DND-41 (cell line): ENCODE measurements around the gene LPCAT3.

Experiments used
- ATAC-seq: fragments of 200-7000 bp; cut with Tn5 transposase; 3 replicates; pipeline ENCODE4 v1.9.1; 2021; ENCODE audit warnings: low read depth; ENCODE audit not compliant: insufficient read depth
- DNase-seq: peaks from one replicate; pipeline ENCODE4 v3.0.0-alpha.2; 2020
- H2AFZ ChIP-seq: 2 replicates; pipeline ENCODE4 v1.6.0; 2012; ENCODE audit warnings: low read depth, low read length
- H3K27ac ChIP-seq: 2 replicates; pipeline ENCODE4 v1.5.1; 2012; ENCODE audit warnings: low read length, inconsistent platforms
- H3K27me3 ChIP-seq: fragments of 200-600 bp; sonication (generic); 2 replicates; pipeline ENCODE4 v1.6.0; 2012; ENCODE audit warnings: low read length, mild to moderate bottlenecking, inconsistent platforms; ENCODE audit not compliant: insufficient read depth, poor library complexity
- H3K36me3 ChIP-seq: 2 replicates; pipeline ENCODE4 v1.5.1; 2012; ENCODE audit warnings: low read length, inconsistent platforms; ENCODE audit not compliant: insufficient read depth
- H3K4me1 ChIP-seq: 2 replicates; pipeline ENCODE4 v1.5.1; 2012; ENCODE audit warnings: mild to moderate bottlenecking, low read length; ENCODE audit not compliant: insufficient read depth
- H3K4me2 ChIP-seq: 2 replicates; pipeline ENCODE4 v1.6.0; 2012; ENCODE audit warnings: mild to moderate bottlenecking, moderate library complexity, low read length, inconsistent platforms; ENCODE audit not compliant: insufficient read depth
- H3K4me3 ChIP-seq, 2 experiments: fragments of 200-600 bp in 1 of 2; shearing (Covaris generic) in 1 of 2; 2 replicates each; pipeline ENCODE4 v1.5.1; 2012 to 2016; ENCODE audit warnings: inconsistent platforms in 2 of 2, low read length in 2 of 2, mild to moderate bottlenecking in 2 of 2, low read depth in 1 of 2, moderate library complexity in 1 of 2
- H3K79me2 ChIP-seq: 2 replicates; pipeline ENCODE4 v1.6.0; 2012; ENCODE audit warnings: low read length, inconsistent platforms; ENCODE audit not compliant: insufficient read depth
- H3K9ac ChIP-seq: 2 replicates; pipeline ENCODE4 v1.6.0; 2012; ENCODE audit warnings: low read depth, mild to moderate bottlenecking, inconsistent platforms, low read length, moderate library complexity
- H3K9me3 ChIP-seq: 2 replicates; pipeline ENCODE4 v1.5.1; 2012; ENCODE audit warnings: low read length, moderate library complexity, mild to moderate bottlenecking, inconsistent platforms; ENCODE audit not compliant: insufficient read depth, severe bottlenecking
- H4K20me1 ChIP-seq: 2 replicates; pipeline ENCODE4 v1.6.0; 2012; ENCODE audit warnings: low read length; ENCODE audit not compliant: insufficient read depth
- EZH2 ChIP-seq: IDR thresholded peaks from 3 replicates; pipeline ENCODE4 v1.6.1; 2012; ENCODE audit warnings: borderline replicate concordance, low read depth, mild to moderate bottlenecking, moderate library complexity, low read length, inconsistent platforms; ENCODE audit not compliant: severe bottlenecking
- TF ChIP-seq, protein P1 (sequence below): IDR thresholded peaks from 2 replicates; pipeline ENCODE4 v1.5.1; 2012; ENCODE audit warnings: borderline replicate concordance, low read length, moderate library complexity, mild to moderate bottlenecking; ENCODE audit not compliant: poor library complexity, severe bottlenecking; ENCODE audit errors: extremely low read depth

The LPCAT3 gene

DNA sequence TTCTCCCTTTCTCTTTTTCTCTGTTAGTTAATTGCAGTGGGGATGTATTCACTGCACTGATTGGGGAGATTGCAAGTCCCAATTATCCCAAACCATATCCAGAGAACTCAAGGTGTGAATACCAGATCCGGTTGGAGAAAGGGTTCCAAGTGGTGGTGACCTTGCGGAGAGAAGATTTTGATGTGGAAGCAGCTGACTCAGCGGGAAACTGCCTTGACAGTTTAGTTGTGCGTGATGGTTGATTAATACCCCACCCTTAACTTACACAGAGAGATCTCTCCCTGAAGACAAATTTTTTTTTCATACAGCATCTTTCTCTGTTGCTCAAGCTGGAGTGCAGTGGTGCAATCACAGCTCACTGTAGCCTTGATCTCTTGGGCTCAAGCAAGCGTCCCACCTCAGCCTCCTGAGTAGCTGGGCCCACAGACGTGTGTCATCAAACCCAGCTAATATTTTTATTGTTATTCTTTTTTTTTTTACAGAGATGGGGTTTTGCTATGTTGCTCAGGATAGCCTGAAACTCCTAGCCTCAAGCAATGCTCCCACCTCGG is 46.9 kb upstream of the LPCAT3 start:
- no peak overlapping the region for H3K27ac ChIP-seq
- no peak overlapping the region for H2AFZ ChIP-seq
- no peaks in the 10 kb centered on the region for H3K4me1 ChIP-seq
- no peak for TF ChIP-seq EZH2
- TF ChIP-seq, protein P1, sequence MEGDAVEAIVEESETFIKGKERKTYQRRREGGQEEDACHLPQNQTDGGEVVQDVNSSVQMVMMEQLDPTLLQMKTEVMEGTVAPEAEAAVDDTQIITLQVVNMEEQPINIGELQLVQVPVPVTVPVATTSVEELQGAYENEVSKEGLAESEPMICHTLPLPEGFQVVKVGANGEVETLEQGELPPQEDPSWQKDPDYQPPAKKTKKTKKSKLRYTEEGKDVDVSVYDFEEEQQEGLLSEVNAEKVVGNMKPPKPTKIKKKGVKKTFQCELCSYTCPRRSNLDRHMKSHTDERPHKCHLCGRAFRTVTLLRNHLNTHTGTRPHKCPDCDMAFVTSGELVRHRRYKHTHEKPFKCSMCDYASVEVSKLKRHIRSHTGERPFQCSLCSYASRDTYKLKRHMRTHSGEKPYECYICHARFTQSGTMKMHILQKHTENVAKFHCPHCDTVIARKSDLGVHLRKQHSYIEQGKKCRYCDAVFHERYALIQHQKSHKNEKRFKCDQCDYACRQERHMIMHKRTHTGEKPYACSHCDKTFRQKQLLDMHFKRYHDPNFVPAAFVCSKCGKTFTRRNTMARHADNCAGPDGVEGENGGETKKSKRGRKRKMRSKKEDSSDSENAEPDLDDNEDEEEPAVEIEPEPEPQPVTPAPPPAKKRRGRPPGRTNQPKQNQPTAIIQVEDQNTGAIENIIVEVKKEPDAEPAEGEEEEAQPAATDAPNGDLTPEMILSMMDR, result no peak
- H3K9ac ChIP-seq, result no peak overlapping the region
- no peak for ATAC-seq
- no peaks in the 10 kb centered on the region for H3K9me3 ChIP-seq
- no peak for DNase-seq
- H3K4me2 ChIP-seq, result no peak overlapping the region
- H4K20me1 ChIP-seq, result no peaks in the 10 kb centered on the region
- H3K4me3 ChIP-seq, result no peak overlapping the region
- no peaks in the 10 kb centered on the region for H3K36me3 ChIP-seq
- H3K79me2 ChIP-seq, result no peaks in the 10 kb centered on the region
- peaks cover 27% of the 10 kb centered on the region for H3K27me3 ChIP-seq

DNA sequence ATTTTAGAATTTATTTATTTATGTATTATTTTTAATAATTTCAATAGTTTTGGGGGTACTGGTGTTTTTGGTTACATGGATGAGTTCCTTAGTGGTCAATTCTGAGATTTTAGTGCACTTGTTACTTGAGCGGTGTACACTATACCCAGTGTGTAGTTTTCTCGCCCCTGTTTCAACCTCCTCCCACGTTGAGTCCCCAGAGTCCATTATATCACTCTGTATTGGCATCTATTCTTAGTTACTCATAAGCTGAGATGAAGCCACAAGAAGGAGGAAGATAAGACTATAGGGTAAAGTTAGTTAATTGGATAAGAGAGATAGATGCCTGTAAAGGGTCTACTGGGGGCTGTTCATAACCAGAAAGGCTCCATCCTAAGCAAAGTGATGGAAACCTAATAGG is 46.2 kb upstream of the LPCAT3 start:
- TF ChIP-seq, protein P1, result no peak
- TF ChIP-seq EZH2, result no peak
- Histone ChIP-seq H3K4me3 (no peak overlapping the region), H4K20me1 (no peaks in the 10 kb centered on the region), H3K9ac (no peak overlapping the region), H3K9me3 (no peaks in the 10 kb centered on the region), H3K4me1 (no peaks in the 10 kb centered on the region), H3K36me3 (no peaks in the 10 kb centered on the region), H2AFZ (no peak overlapping the region), H3K27ac (no peak overlapping the region), H3K79me2 (no peaks in the 10 kb centered on the region), H3K4me2 (no peak overlapping the region), H3K27me3 (peaks cover 33% of the 10 kb centered on the region)
- DNase-seq (no peak), ATAC-seq (no peak)

DNA sequence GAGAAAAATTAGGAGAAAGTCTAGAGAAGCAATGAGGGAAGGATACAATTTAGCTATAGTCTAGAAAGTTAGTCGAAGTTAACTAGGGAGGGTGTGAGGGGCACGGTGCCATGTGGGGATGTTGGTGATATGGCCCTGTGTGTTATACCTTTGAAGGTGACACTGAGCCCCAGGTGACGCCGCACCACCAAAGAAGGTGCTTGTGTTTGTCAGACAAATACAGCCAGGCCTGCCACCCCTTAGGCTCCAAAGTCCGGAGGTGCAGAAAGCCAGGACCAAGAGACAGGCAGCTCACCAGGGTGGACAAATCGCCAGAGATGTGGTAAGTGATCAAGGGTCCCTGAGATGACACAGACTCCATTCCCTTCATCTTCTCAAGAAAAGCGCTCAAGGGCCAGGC is 43.3 kb upstream of the LPCAT3 start:
- H3K4me3 ChIP-seq, result no peak overlapping the region
- no peak overlapping the region for H3K27ac ChIP-seq
- no peak for TF ChIP-seq EZH2
- TF ChIP-seq, protein P1, result no peak
- H3K4me1 ChIP-seq, result no peaks in the 10 kb centered on the region
- no peaks in the 10 kb centered on the region for H4K20me1 ChIP-seq
- H3K9ac ChIP-seq, result no peak overlapping the region
- H3K4me2 ChIP-seq, result no peak overlapping the region
- no peaks in the 10 kb centered on the region for H3K9me3 ChIP-seq
- ATAC-seq (no peak), DNase-seq (no peak)
- H3K27me3 ChIP-seq, result peaks cover 41% of the 10 kb centered on the region
- no peaks in the 10 kb centered on the region for H3K36me3 ChIP-seq
- no peaks in the 10 kb centered on the region for H3K79me2 ChIP-seq
- H2AFZ ChIP-seq, result no peak overlapping the region

DNA sequence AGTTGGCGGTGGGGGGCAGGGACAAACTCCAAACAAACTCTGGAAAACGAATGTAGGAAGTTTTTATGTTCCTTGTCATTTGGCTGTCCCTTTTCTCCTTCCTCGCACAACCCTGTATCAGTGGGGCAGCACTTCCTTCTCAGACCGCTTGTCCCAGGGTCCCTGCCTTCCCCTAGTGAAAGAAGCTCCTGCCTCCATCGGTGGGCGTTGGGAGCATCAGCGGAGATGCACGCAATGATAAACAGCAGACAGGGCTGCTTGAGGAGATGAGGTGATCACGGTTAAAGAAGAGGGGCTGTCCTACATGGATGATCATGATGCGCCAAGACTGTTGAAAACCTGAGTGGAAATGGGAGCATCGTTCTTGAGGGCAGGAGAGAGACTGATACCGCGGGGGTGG is 42.9 kb upstream of the LPCAT3 start:
- no peak for DNase-seq
- no peak overlapping the region for H2AFZ ChIP-seq

More for the DNA sequence above, 42.9 kb upstream of the LPCAT3 start:
- no peaks in the 10 kb centered on the region for H3K36me3 ChIP-seq
- ATAC-seq, result no peak
- H3K4me1 ChIP-seq, result no peaks in the 10 kb centered on the region
- no peaks in the 10 kb centered on the region for H4K20me1 ChIP-seq
- no peak overlapping the region for H3K9ac ChIP-seq
- no peak overlapping the region for H3K4me3 ChIP-seq
- H3K4me2 ChIP-seq, result no peak overlapping the region
- H3K27ac ChIP-seq, result no peak overlapping the region
- H3K79me2 ChIP-seq, result no peaks in the 10 kb centered on the region
- H3K27me3 ChIP-seq, result peaks cover 41% of the 10 kb centered on the region
- TF ChIP-seq, protein P1, result no peak
- TF ChIP-seq EZH2, result no peak
- H3K9me3 ChIP-seq, result no peaks in the 10 kb centered on the region
